Epidermal melanocyte (primary cell): Measurements from ENCODE around the gene ZNRF4.

ENCODE experiments used
- DNase-seq: peaks from one replicate; pipeline ENCODE4 v3.0.0; 2011; ENCODE audit warnings: low spot score; ENCODE audit not compliant: insufficient read length

The ZNRF4 gene

GRCh38 chr19:5440299-5440698 lies 14.9 kb upstream of the ZNRF4 start:
- no peak for DNase-seq

- no peak for DNase-seq
Measured at GRCh38 chr19:5443723-5444122, 11.5 kb upstream of the ZNRF4 start.

GRCh38 chr19:5444431-5444830 lies 10.8 kb upstream of the ZNRF4 start:
- DNase-seq: no peak

GRCh38 chr19:5445071-5445470 lies 10.1 kb upstream of the ZNRF4 start:
- DNase-seq: no peak

GRCh38 chr19:5445561-5446055 lies 9.6 kb upstream of the ZNRF4 start:
- no peak for DNase-seq

GRCh38 chr19:5447700-5448311 lies 7.4 kb upstream of the ZNRF4 start:
- no peak for DNase-seq

GRCh38 chr19:5448374-5448773 lies 6.8 kb upstream of the ZNRF4 start:
- no peak for DNase-seq

- DNase-seq: no peak
Measured at GRCh38 chr19:5450482-5451126, 4.6 kb upstream of the ZNRF4 start.

GRCh38 chr19:5451494-5451893 lies 3.7 kb upstream of the ZNRF4 start:
- DNase-seq: no peak

- no peak for DNase-seq
Measured at GRCh38 chr19:5452594-5453565, 2.3 kb upstream of the ZNRF4 start.

- DNase-seq: no peak
Measured at GRCh38 chr19:5454743-5455142, 474 bp upstream of the ZNRF4 start.

GRCh38 chr19:5456130-5456840 lies 1.1 kb downstream of the ZNRF4 start:
- no peak for DNase-seq

GRCh38 chr19:5456841-5457200 lies 1.6 kb downstream of the ZNRF4 start:
- DNase-seq: no peak

- DNase-seq: no peak
Measured at GRCh38 chr19:5457709-5458108, 2.5 kb downstream of the ZNRF4 start.

GRCh38 chr19:5458420-5458819 lies 3.2 kb downstream of the ZNRF4 start:
- DNase-seq: no peak

- DNase-seq: no peak
Measured at GRCh38 chr19:5459360-5459759, 4.1 kb downstream of the ZNRF4 start.

GRCh38 chr19:5460748-5461147 lies 5.5 kb downstream of the ZNRF4 start:
- no peak for DNase-seq

- DNase-seq: no peak
Measured at GRCh38 chr19:5463959-5464358, 8.7 kb downstream of the ZNRF4 start.

- DNase-seq: no peak
Measured at GRCh38 chr19:5466072-5466471, 10.9 kb downstream of the ZNRF4 start.

GRCh38 chr19:5466814-5467291 lies 11.6 kb downstream of the ZNRF4 start:
- DNase-seq: no peak

- DNase-seq: no peak
Measured at GRCh38 chr19:5470264-5470671, 15.1 kb downstream of the ZNRF4 start.
